A549 (cell line): ENCODE results near the gene CACNG5.

Source experiments
- KDM1A ChIP-seq: fragments of 200-600 bp; sonication (generic); IDR thresholded peaks from 2 replicates; pipeline ENCODE4 v1.6.1; 2016; ENCODE audit warnings: low read depth, mild to moderate bottlenecking
- MAZ ChIP-seq: fragments of 150-350 bp; IDR thresholded peaks from 2 replicates; pipeline ENCODE4 v1.6.1; 2014; ENCODE audit warnings: antibody characterized with exemption, low read depth, low read length, borderline replicate concordance
- NR3C1 ChIP-seq: fragments of >200 bp; sonication (Bioruptor Twin); formaldehyde crosslinking; IDR thresholded peaks from 3 replicates; pipeline ENCODE4 v1.6.1; 2017
- POLR2AphosphoS2 ChIP-seq: conservative IDR thresholded peaks from 2 replicates; pipeline ENCODE4 v1.6.1; 2012; ENCODE audit warnings: low read length, improper control_type of control experiment, inconsistent platforms
- SMC3 ChIP-seq: fragments of >200 bp; sonication (Bioruptor Twin); formaldehyde crosslinking; IDR thresholded peaks from 3 replicates; pipeline ENCODE4 v1.6.1; 2018; ENCODE audit warnings: inconsistent platforms
- SREBF2 ChIP-seq: fragments of 450-650 bp; IDR thresholded peaks from 2 replicates; pipeline ENCODE4 v1.6.1; 2014; ENCODE audit warnings: mild to moderate bottlenecking, moderate library complexity
- TP53 ChIP-seq: fragments of 250-450 bp; sonication (Bioruptor Pico); IDR thresholded peaks from 2 replicates; pipeline ENCODE4 v1.5.0; 2021; ENCODE audit warnings: mild to moderate bottlenecking, moderate library complexity
- ZNF302 ChIP-seq: fragments of 250-450 bp; sonication (Bioruptor Pico); IDR thresholded peaks from 2 replicates; pipeline ENCODE4 v1.9.0; 2021; ENCODE audit warnings: inconsistent platforms, mild to moderate bottlenecking, moderate library complexity
- TF ChIP-seq, protein P1 (sequence below): fragments of >200 bp; sonication (Bioruptor Twin); formaldehyde crosslinking; IDR thresholded peaks from 3 replicates; pipeline ENCODE4 v1.5.1; 2016

GRCh38 chr17:66809408-66809807 is 25.5 kb upstream of the CACNG5 start:
- TF ChIP-seq, protein P1, sequence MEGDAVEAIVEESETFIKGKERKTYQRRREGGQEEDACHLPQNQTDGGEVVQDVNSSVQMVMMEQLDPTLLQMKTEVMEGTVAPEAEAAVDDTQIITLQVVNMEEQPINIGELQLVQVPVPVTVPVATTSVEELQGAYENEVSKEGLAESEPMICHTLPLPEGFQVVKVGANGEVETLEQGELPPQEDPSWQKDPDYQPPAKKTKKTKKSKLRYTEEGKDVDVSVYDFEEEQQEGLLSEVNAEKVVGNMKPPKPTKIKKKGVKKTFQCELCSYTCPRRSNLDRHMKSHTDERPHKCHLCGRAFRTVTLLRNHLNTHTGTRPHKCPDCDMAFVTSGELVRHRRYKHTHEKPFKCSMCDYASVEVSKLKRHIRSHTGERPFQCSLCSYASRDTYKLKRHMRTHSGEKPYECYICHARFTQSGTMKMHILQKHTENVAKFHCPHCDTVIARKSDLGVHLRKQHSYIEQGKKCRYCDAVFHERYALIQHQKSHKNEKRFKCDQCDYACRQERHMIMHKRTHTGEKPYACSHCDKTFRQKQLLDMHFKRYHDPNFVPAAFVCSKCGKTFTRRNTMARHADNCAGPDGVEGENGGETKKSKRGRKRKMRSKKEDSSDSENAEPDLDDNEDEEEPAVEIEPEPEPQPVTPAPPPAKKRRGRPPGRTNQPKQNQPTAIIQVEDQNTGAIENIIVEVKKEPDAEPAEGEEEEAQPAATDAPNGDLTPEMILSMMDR = no peak
- no peak for TF ChIP-seq ZNF302 (CRISPR knock-in tag)
- TF ChIP-seq KDM1A = no peak
- TF ChIP-seq SMC3 = no peak
- TF ChIP-seq MAZ = no peak
- no peak for TF ChIP-seq POLR2AphosphoS2
- TF ChIP-seq SREBF2 = no peak
- TF ChIP-seq TP53 (CRISPR knock-in tag) = no peak
- TF ChIP-seq NR3C1 = no peak
